Activated CD8-positive, alpha-beta memory T cell treated with anti-CD3 and anti-CD28 coated beads, Interleukin-2, amount 50 U/mL, for 24 hours (primary cell): ENCODE results near the gene RFPL1.
"Not testable (repeated sequence)": the region's sequence is repeated elsewhere in the genome, so short reads cannot be mapped to it uniquely, and the experiment has no call there.

Experiments
- DNase-seq: peaks from one replicate; pipeline ENCODE4 v3.0.0-alpha.2; 2020; ENCODE audit errors: extremely low read depth

The RFPL1 gene

GRCh38 chr22:29478326-29479276 is 40.2 kb downstream of the RFPL1 start:
- DNase-seq: no peak

- no peak for DNase-seq
Measured at GRCh38 chr22:29479417-29480261, 41.3 kb downstream of the RFPL1 start, which contains the start of gene NEFH. NEFH (plus strand) TSS chr22:29480218; CDS start chr22:29480263, 45 bp downstream.

GRCh38 chr22:29480262-29480511 is 41.8 kb downstream of the RFPL1 start:
- no peak for DNase-seq

GRCh38 chr22:29480512-29481264 is 42.3 kb downstream of the RFPL1 start:
- DNase-seq: no peak

- no peak for DNase-seq
Measured at GRCh38 chr22:29481265-29482000, 43.0 kb downstream of the RFPL1 start.

GRCh38 chr22:29482253-29482652 is 43.9 kb downstream of the RFPL1 start:
- no peak for DNase-seq

- DNase-seq: no peak
Measured at GRCh38 chr22:29482726-29483125, 44.3 kb downstream of the RFPL1 start.

- DNase-seq: no peak
Measured at GRCh38 chr22:29483254-29483653, 44.9 kb downstream of the RFPL1 start.

- no peak for DNase-seq
Measured at GRCh38 chr22:29484642-29485041, 46.3 kb downstream of the RFPL1 start.

- no peak for DNase-seq
Measured at GRCh38 chr22:29485448-29485847, 47.1 kb downstream of the RFPL1 start.

GRCh38 chr22:29487426-29487986 is 49.1 kb downstream of the RFPL1 start:
- DNase-seq: no peak

- DNase-seq: not testable (repeated sequence)
Measured at GRCh38 chr22:29489127-29489780, 50.9 kb downstream of the RFPL1 start.

GRCh38 chr22:29491012-29491411 is 52.6 kb downstream of the RFPL1 start:
- no peak for DNase-seq
